H1 (cell line): ENCODE results near the gene MIEN1. TPM values are rescaled to one million over a fixed set of nuclear protein-coding genes. Genes with fewer than 3 reads are reported as not detected.

Source experiments
- CTCF ChIA-PET: fragments of 300-600 bp; sonication (Branson Sonifier 250); formaldehyde crosslinking; loops from one replicate; lab custom pipeline; 2021; ENCODE audit not compliant: partially characterized antibody; lab: Charles Lee
- POLR2A ChIA-PET: fragments of 300-600 bp; sonication (Branson Sonifier 250); formaldehyde crosslinking; loops from one replicate; lab custom pipeline; 2021; ENCODE audit warnings: inconsistent platforms; ENCODE audit not compliant: partially characterized antibody; lab: Charles Lee
- DNase-seq, 2 experiments: peaks; one replicate each; pipeline versions ENCODE4 v3.0.0 to v3.0.0-alpha.2; 2010 to 2022; ENCODE audit warnings: low spot score in 2 of 2, low read depth in 1 of 2, mixed read lengths in 1 of 2
- FAIRE-seq: peaks from 2 replicates; lab custom pipeline; 2011; peaks lifted over from hg19 to GRCh38; lab: Jason Lieb, UNC
- H2AFZ ChIP-seq: 2 replicates; pipeline ENCODE4 v1.8.1; 2012; ENCODE audit warnings: low read length, inconsistent platforms
- H2AK5ac ChIP-seq: 2 replicates; pipeline ENCODE4 v1.6.1; 2013; ENCODE audit warnings: low read depth, low read length
- H2BK120ac ChIP-seq: replicated peaks from 2 replicates; pipeline ENCODE3; 2013; ENCODE audit warnings: low read depth, low read length, inconsistent platforms
- H2BK12ac ChIP-seq: 2 replicates; pipeline ENCODE4 v1.6.1; 2013; ENCODE audit warnings: low read depth, low read length
- H2BK15ac ChIP-seq: 2 replicates; pipeline ENCODE4 v1.6.1; 2013; ENCODE audit warnings: low read length
- H2BK20ac ChIP-seq: 2 replicates; pipeline ENCODE4 v1.6.1; 2013; ENCODE audit warnings: low read length
- H2BK5ac ChIP-seq: 2 replicates; pipeline ENCODE4 v1.6.1; 2013; ENCODE audit warnings: low read depth, low read length
- H3K14ac ChIP-seq: 2 replicates; pipeline ENCODE4 v1.6.1; 2013; ENCODE audit warnings: inconsistent platforms; ENCODE audit not compliant: insufficient read length
- H3K18ac ChIP-seq: 2 replicates; pipeline ENCODE4 v1.6.1; 2013; ENCODE audit warnings: low read length; ENCODE audit errors: extremely low read depth
- H3K23ac ChIP-seq: 2 replicates; pipeline ENCODE4 v1.6.1; 2013; ENCODE audit warnings: inconsistent platforms; ENCODE audit not compliant: insufficient read length
- H3K23me2 ChIP-seq: 2 replicates; pipeline ENCODE4 v1.6.1; 2013; ENCODE audit warnings: low read depth, low read length
- H3K27ac ChIP-seq: 2 replicates; pipeline ENCODE4 v1.6.1; 2011; ENCODE audit warnings: low read depth, low read length, inconsistent platforms
- H3K27me3 ChIP-seq, 4 experiments: replicated peaks in 1 of 4; 1 replicate in 1 of 4; 2 replicates in 3 of 4; pipeline versions ENCODE4 v1.6.1 to v1.8.1; 2011 to 2013; ENCODE audit warnings: low read length in 3 of 4, mild to moderate bottlenecking in 3 of 4, inconsistent platforms in 2 of 4, mixed read lengths in 2 of 4, moderate library complexity in 1 of 4; ENCODE audit not compliant: control insufficient read depth in 3 of 4, insufficient read depth in 3 of 4; ENCODE audit errors: extremely low read depth in 1 of 4
- H3K36me3 ChIP-seq, 4 experiments: 2 replicates each; pipeline versions ENCODE4 v1.6.1 to v1.8.1; 2011 to 2013; ENCODE audit warnings: mild to moderate bottlenecking in 4 of 4, low read length in 3 of 4, moderate library complexity in 2 of 4, control low read depth in 1 of 4, inconsistent platforms in 1 of 4; ENCODE audit not compliant: insufficient read depth in 4 of 4, control insufficient read depth in 2 of 4
- H3K4ac ChIP-seq: replicated peaks from 2 replicates; pipeline ENCODE3; 2013; ENCODE audit warnings: low read length, low read depth, mixed read lengths, inconsistent platforms; ENCODE audit not compliant: insufficient read length
- H3K4me1 ChIP-seq, 4 experiments: replicated peaks in 1 of 4; 1 replicate in 1 of 4; 2 replicates in 3 of 4; pipeline versions ENCODE4 v1.6.1 to v1.8.1; 2011 to 2013; ENCODE audit warnings: low read length in 3 of 4, inconsistent platforms in 2 of 4, mixed read lengths in 1 of 4; ENCODE audit not compliant: insufficient read depth in 4 of 4, control insufficient read depth in 3 of 4
- H3K4me2 ChIP-seq, 2 experiments: 2 replicates each; pipeline versions ENCODE4 v1.6.1 to v1.8.1; 2011 to 2013; ENCODE audit warnings: low read depth in 2 of 2, low read length in 2 of 2, control low read depth in 1 of 2, inconsistent platforms in 1 of 2, mild to moderate bottlenecking in 1 of 2; ENCODE audit not compliant: insufficient read depth in 1 of 2
- H3K4me3 ChIP-seq, 4 experiments: fragments of 200-600, 300-600 bp in 1 of 4; sonication (generic), shearing (Covaris generic), sonication (Bioruptor Twin) in 1 of 4; 2 replicates each; pipeline versions ENCODE4 v1.5.1 to v1.8.1; 2011 to 2016; ENCODE audit warnings: low read length in 4 of 4, low read depth in 3 of 4, control low read depth in 2 of 4, inconsistent platforms in 2 of 4, mild to moderate bottlenecking in 2 of 4, mixed read lengths in 1 of 4, moderate library complexity in 1 of 4; ENCODE audit not compliant: insufficient read depth in 2 of 4; ENCODE audit errors: extremely low read depth in 1 of 4
- H3K56ac ChIP-seq: replicated peaks from 2 replicates; pipeline ENCODE3; 2013; ENCODE audit warnings: low read depth, mild to moderate bottlenecking, mixed read lengths, low read length, inconsistent platforms; ENCODE audit not compliant: insufficient read length
- H3K79me1 ChIP-seq: 2 replicates; pipeline ENCODE4 v1.6.1; 2013; ENCODE audit warnings: low read depth, low read length, control low read depth
- H3K79me2 ChIP-seq, 2 experiments: 2 replicates each; pipeline versions ENCODE4 v1.6.1 to v1.8.1; 2012 to 2013; ENCODE audit warnings: low read length in 2 of 2, mild to moderate bottlenecking in 2 of 2, inconsistent platforms in 1 of 2; ENCODE audit not compliant: insufficient read depth in 2 of 2, control insufficient read depth in 1 of 2
- H3K9ac ChIP-seq, 4 experiments: replicated peaks in 1 of 4; 1 replicate in 1 of 4; 2 replicates in 3 of 4; pipeline versions ENCODE4 v1.6.1 to v1.8.1; 2011 to 2013; ENCODE audit warnings: low read depth in 3 of 4, low read length in 3 of 4, control low read depth in 2 of 4, mild to moderate bottlenecking in 2 of 4, moderate library complexity in 2 of 4, inconsistent platforms in 1 of 4; ENCODE audit errors: extremely low read depth in 1 of 4
- H3K9me3 ChIP-seq, 2 experiments: 2 replicates each; pipeline versions ENCODE4 v1.6.1 to v1.8.1; 2012 to 2013; ENCODE audit warnings: mild to moderate bottlenecking in 2 of 2, moderate library complexity in 2 of 2, control low read depth in 1 of 2, inconsistent platforms in 1 of 2, low read depth in 1 of 2, low read length in 1 of 2, mixed read lengths in 1 of 2; ENCODE audit not compliant: insufficient read depth in 2 of 2
- H4K20me1 ChIP-seq, 2 experiments: replicated peaks in 1 of 2; 2 replicates each; pipeline versions ENCODE3 to v1.8.1; 2011 to 2013; ENCODE audit warnings: inconsistent platforms in 2 of 2, low read length in 2 of 2, mild to moderate bottlenecking in 1 of 2; ENCODE audit not compliant: insufficient read depth in 2 of 2, control insufficient read depth in 1 of 2
- H4K5ac ChIP-seq: 2 replicates; pipeline ENCODE4 v1.6.1; 2013; ENCODE audit warnings: low read length, low read depth, mixed read lengths, inconsistent platforms; ENCODE audit not compliant: insufficient read length
- H4K8ac ChIP-seq: 2 replicates; pipeline ENCODE4 v1.8.0; 2013; ENCODE audit warnings: mild to moderate bottlenecking, moderate library complexity, low read length, inconsistent platforms; ENCODE audit not compliant: insufficient read depth; ENCODE audit errors: extremely low read depth
- H4K91ac ChIP-seq: replicated peaks from 2 replicates; pipeline ENCODE3; 2013; ENCODE audit warnings: low read length, mixed read lengths, inconsistent platforms; ENCODE audit not compliant: insufficient read length
- CBX8 ChIP-seq: fragments of 300-800, 300-1000 bp; sonication (generic); IDR thresholded peaks from 2 replicates; pipeline ENCODE4 v1.7.1; 2016; ENCODE audit warnings: low read depth, low read length, borderline replicate concordance
- CTCF ChIP-seq, 3 experiments: IDR thresholded peaks; 1 replicate in 2 of 3; 2 replicates in 1 of 3; pipeline versions ENCODE4 v1.5.1 to v1.6.1; 2011; ENCODE audit warnings: low read length in 3 of 3, mild to moderate bottlenecking in 3 of 3, inconsistent platforms in 2 of 3, low read depth in 1 of 3, moderate library complexity in 1 of 3; ENCODE audit not compliant: insufficient read depth in 1 of 3; ENCODE audit errors: control extremely low read depth in 1 of 3
- EGR1 ChIP-seq: IDR thresholded peaks from 2 replicates; pipeline ENCODE4 v1.6.1; 2011; ENCODE audit warnings: low read depth, low read length, borderline replicate concordance
- KDM4A ChIP-seq: IDR thresholded peaks from one replicate; pipeline ENCODE4 v1.7.1; 2012; ENCODE audit warnings: low read depth, mild to moderate bottlenecking, moderate library complexity, low read length, inconsistent platforms; ENCODE audit not compliant: severe bottlenecking
- NANOG ChIP-seq: IDR thresholded peaks from 2 replicates; pipeline ENCODE4 v1.6.1; 2011; ENCODE audit warnings: low read length, low read depth, mild to moderate bottlenecking, inconsistent platforms; ENCODE audit not compliant: insufficient read depth, poor library complexity, severe bottlenecking
- NRF1 ChIP-seq: IDR thresholded peaks from 2 replicates; pipeline ENCODE4 v1.6.1; 2011; ENCODE audit warnings: mild to moderate bottlenecking, low read depth, low read length, improper control_type of control experiment
- SIX5 ChIP-seq: IDR thresholded peaks from 2 replicates; pipeline ENCODE4 v1.6.1; 2011; ENCODE audit warnings: mild to moderate bottlenecking, low read depth, low read length
- SP1 ChIP-seq: IDR thresholded peaks from 2 replicates; pipeline ENCODE4 v1.6.1; 2011; ENCODE audit warnings: low read depth, low read length
- SP2 ChIP-seq: IDR thresholded peaks from 2 replicates; pipeline ENCODE4 v1.6.1; 2012; ENCODE audit warnings: mild to moderate bottlenecking, low read length, inconsistent platforms
- TCF12 ChIP-seq: IDR thresholded peaks from 2 replicates; pipeline ENCODE4 v1.6.1; 2011; ENCODE audit warnings: low read depth, mild to moderate bottlenecking, low read length
- ZNF274 ChIP-seq: IDR thresholded peaks from 2 replicates; pipeline ENCODE4 v1.7.0; 2012; ENCODE audit warnings: low read length, borderline replicate concordance; ENCODE audit errors: extremely low read depth
- WGBS, 2 experiments: shearing (Covaris generic) in 1 of 2; methylation state at CpG; one replicate each; pipeline versions ENCODE4 v1.1.6 to v1.1.7; 2013 to 2015; ENCODE audit warnings: low lambda C conversion rate in 2 of 2, mixed read lengths in 2 of 2, inconsistent platforms in 1 of 2, low coverage in 1 of 2, missing lambda C conversion rate in 1 of 2; ENCODE audit not compliant: insufficient replicate concordance in 2 of 2, insufficient coverage in 1 of 2, insufficient read length in 1 of 2; ENCODE audit errors: extremely low coverage in 1 of 2, missing lambda C conversion rate in 1 of 2; 5-methylcytosine and 5-hydroxymethylcytosine counted together
- polyA plus RNA-seq, 7 experiments: library from polyadenylated mRNA; depleted of rRNA in 3 of 7; stranded (reverse) in 5 of 7; unstranded in 2 of 7; fragments of >200 nt in 5 of 7; fragments of 200-250 nt in 2 of 7; gene quantifications; 1 replicate in 5 of 7; 2 replicates in 1 of 7; 4 replicates in 1 of 7; pipeline versions ENCODE4 v1.2.1 to v1.2.3, GENCODE V29; 2011 to 2013; ENCODE audit warnings: missing spikeins in 2 of 7, mixed read lengths in 2 of 7
- total RNA-seq: library from RNA; stranded (reverse); fragmentation: NEBNext Ultra II Directional; extraction: Animal tissue kit (Norgen Biotek cat#: 25700); gene quantifications from 2 replicates; pipeline ENCODE4 v1.2.1, GENCODE V29; 2021

The MIEN1 gene
- total and polyA plus RNA-seq, 2 of the 8 experiments (the other 6 are each of a cell fraction or from before 2014, with no cell fraction given) = 29.6 to 54.9 TPM

DNA sequence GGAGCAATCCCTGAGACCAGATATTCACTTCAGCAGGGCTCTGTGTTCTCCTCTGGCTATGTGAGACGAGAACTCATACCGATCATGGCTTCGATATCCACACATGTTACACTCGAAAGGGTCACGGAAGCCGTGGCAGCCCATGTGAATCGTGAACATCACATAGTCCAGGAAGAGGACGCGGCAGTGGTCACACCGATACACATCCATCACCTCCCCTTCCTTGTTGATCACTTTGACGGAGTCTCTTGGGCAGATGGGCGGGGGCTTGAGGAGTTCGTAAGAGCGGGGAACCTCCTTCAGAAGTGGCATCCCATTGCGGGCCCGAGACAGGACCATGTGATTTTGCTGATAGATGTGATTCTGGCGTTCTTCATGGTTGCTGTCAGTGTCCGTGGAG is 35.4 kb upstream of the MIEN1 start:
- H3K79me1 ChIP-seq = no peaks in the 10 kb centered on the region
- H4K20me1 ChIP-seq = no peaks in the 10 kb centered on the region
- H3K79me2 ChIP-seq = no peaks in the 10 kb centered on the region
- H2AFZ ChIP-seq = no peak overlapping the region
- TF ChIP-seq CBX8 (no peak), SP1 (no peak), TCF12 (no peak), EGR1 (no peak), SP2 (no peak), SIX5 (no peak), CTCF (IDR thresholded peaks at IDR 0.05; ENCODE audit: control extremely low read depth in 1 of 3, insufficient read depth in 1 of 3, low read depth in 1 of 3, low read length in 3 of 3) (no peak), NRF1 (no peak), NANOG (no peak), KDM4A (no peak), ZNF274 (no peak)
- ChIA-PET POLR2A (no interaction called here), CTCF (interaction anchor here (1.0 kb wide), 1 partner anchor 144 kb away, joined by 3 read pairs; no protein-coding TSS in a partner anchor)
- H3K9me3 ChIP-seq = no peaks in the 10 kb centered on the region
- no peaks in the 10 kb centered on the region for H3K4me1 ChIP-seq
- DNase-seq (no peak), FAIRE-seq (no peak)
- H2BK5ac ChIP-seq = no peak overlapping the region
- no peak overlapping the region for H2BK20ac ChIP-seq
- no peak overlapping the region for H3K4me2 ChIP-seq
- H2AK5ac ChIP-seq = no peak overlapping the region
- H3K23me2 ChIP-seq = no peaks in the 10 kb centered on the region
- no peak overlapping the region; the same call in 1 of the 2 replicates for H4K8ac ChIP-seq
- H3K56ac ChIP-seq = no peak overlapping the region
- H4K91ac ChIP-seq = no peak overlapping the region
- H3K4me3 ChIP-seq = no peak overlapping the region
- no peak overlapping the region for H3K14ac ChIP-seq
- no peak overlapping the region for H2BK120ac ChIP-seq
- H3K23ac ChIP-seq = no peak overlapping the region
- no peaks in the 10 kb centered on the region for H3K27me3 ChIP-seq
- no peak overlapping the region for H2BK15ac ChIP-seq
- H3K4ac ChIP-seq = no peak overlapping the region
- no peak overlapping the region for H3K9ac ChIP-seq
- H3K27ac ChIP-seq = no peak overlapping the region
- no peak overlapping the region for H4K5ac ChIP-seq
- H2BK12ac ChIP-seq = no peak overlapping the region
- H3K36me3 ChIP-seq = no peaks in the 10 kb centered on the region
- H3K18ac ChIP-seq = no peak overlapping the region
- WGBS, 2 experiments = 92% methylated on average over 18 of the region's 18 CpGs; no CpG with 5 or more reads in 1 of the 2 experiments
